Epithelial cell of proximal tubule (primary cell): ENCODE results near the gene WNK1. TPM values are rescaled to one million over a fixed set of nuclear protein-coding genes. Genes with fewer than 3 reads are reported as not detected.

ENCODE experiments used
- DNase-seq: peaks from one replicate; pipeline ENCODE4 v3.0.0-alpha.2; 2011; ENCODE audit warnings: low read depth
- H3K4me3 ChIP-seq: 2 replicates; pipeline ENCODE4 v1.5.1; 2011; ENCODE audit warnings: low read depth, mild to moderate bottlenecking, low read length
- total RNA-seq: library from RNA; depleted of rRNA; stranded (reverse); fragments of >200 nt; gene quantifications from 2 replicates; pipeline ENCODE4 v1.2.3, GENCODE V29; 2015
- TF ChIP-seq, protein P1 (sequence below): conservative IDR thresholded peaks from 2 replicates; pipeline ENCODE4 v1.5.1; 2012; ENCODE audit warnings: low read depth, mild to moderate bottlenecking, low read length

The WNK1 gene
- total RNA-seq, 1 donor from 2014 or later = 53.4 TPM

DNA sequence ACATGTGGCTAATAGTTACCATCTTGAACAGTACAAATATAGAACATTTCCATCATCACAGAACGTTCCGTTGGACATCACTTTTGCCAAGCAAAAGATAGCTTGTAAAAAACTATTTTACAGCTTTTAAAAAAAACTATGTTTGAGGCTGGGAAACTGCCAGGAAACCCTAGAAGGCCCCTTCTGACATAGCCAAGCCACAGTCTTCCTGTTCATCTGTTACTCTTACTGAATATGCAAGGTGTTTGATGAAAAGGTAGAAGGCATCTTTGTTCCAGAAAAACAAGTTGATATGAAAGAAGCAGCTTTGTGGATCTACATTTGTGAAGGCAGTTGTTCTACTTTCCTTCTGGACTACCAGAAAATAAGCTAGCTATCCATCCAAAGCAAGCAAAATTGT, 23.6 kb upstream of the WNK1 start:
- DNase-seq = no peak
- TF ChIP-seq, protein P1, sequence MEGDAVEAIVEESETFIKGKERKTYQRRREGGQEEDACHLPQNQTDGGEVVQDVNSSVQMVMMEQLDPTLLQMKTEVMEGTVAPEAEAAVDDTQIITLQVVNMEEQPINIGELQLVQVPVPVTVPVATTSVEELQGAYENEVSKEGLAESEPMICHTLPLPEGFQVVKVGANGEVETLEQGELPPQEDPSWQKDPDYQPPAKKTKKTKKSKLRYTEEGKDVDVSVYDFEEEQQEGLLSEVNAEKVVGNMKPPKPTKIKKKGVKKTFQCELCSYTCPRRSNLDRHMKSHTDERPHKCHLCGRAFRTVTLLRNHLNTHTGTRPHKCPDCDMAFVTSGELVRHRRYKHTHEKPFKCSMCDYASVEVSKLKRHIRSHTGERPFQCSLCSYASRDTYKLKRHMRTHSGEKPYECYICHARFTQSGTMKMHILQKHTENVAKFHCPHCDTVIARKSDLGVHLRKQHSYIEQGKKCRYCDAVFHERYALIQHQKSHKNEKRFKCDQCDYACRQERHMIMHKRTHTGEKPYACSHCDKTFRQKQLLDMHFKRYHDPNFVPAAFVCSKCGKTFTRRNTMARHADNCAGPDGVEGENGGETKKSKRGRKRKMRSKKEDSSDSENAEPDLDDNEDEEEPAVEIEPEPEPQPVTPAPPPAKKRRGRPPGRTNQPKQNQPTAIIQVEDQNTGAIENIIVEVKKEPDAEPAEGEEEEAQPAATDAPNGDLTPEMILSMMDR = no peak
- no peak overlapping the region for H3K4me3 ChIP-seq

DNA sequence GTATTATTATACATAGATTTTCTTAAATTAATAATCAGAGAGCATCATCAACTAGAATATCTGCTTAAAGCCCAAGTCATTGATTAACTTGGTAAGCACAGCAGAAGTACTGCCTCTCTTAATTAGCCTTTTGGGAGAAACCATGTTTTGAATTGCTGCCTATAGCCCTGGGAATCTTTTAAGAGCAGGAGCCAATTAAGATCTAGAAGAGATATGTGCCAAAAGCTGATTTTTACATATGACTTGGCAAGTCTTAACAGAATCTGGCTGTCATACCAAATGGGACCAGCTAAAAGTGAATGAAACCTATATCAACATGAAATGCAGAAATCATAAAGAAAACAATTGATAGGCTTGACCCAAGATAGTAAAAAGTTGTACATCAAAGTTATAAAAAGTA, 23.2 kb upstream of the WNK1 start:
- DNase-seq = no peak
- TF ChIP-seq, protein P1 = no peak
- no peak overlapping the region for H3K4me3 ChIP-seq

DNA sequence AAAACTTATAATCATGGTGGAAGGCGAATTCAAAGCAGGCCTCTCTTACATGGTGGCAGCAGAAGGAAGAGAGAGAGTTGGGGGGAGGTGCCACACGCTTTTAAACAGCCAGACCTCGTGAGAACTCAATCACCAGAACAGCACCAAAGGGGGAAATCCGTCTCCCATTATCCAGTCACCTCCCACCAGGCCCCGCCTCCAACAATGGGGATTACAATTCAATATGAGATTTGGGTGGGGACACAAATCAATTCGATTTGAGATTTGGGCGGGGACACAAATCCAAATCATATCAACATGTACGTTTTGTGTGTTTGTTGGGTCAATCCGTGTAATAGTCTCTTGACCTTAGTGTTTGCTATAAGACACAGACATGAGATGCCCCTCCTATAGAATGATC, 21.8 kb upstream of the WNK1 start:
- TF ChIP-seq, protein P1 = no peak
- no peak for DNase-seq
- no peak overlapping the region for H3K4me3 ChIP-seq

DNA sequence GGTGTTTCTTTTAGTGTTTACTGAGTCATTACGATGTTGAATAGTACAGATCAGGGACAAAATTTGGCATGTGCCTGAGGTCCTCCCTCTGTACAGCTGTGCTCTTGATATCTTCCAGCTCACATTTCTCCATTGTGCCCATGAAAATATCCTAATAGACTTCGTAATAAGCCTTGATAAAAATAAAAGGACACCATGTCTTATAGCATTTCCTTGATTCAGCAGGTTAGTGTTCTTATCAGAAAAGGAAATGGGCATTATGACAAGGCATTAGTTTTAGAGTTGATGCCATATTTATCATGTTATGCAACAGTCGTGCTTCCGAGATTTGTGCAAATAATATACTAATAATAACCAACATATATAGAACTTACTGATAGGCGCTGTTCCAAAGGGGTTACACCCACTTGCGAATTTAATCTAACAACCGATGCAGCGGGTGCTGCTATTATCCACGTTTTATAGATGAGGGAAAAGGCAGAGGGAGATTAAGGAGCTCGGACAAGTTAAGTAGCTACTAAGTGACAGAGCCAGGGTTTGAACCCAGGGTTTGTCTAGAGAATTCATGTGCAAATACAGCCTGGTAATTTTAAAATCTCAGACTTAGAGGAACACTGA, 15.1 kb upstream of the WNK1 start:
- TF ChIP-seq, protein P1 = no peak
- H3K4me3 ChIP-seq = no peak overlapping the region
- DNase-seq = no peak

DNA sequence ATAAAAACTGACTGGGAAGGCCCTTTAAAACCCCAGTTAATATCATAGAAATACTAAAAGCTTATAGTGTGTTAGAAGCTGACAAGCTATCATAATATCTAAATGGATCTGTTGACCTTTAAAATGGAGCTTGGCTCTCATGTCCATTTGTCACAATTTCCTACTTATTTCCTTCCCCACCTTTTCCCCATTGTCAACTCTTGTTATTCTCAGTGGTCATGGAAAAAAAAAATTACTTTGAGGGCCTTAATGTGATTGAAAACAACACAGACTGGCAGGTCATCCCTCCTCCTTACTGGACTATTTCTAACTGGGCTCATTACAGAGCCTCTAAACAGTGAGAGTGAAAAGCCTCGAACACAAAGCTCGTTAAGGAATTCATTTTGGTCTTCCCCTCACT, 13.7 kb upstream of the WNK1 start:
- H3K4me3 ChIP-seq = no peak overlapping the region
- TF ChIP-seq, protein P1 = no peak
- DNase-seq = no peak

DNA sequence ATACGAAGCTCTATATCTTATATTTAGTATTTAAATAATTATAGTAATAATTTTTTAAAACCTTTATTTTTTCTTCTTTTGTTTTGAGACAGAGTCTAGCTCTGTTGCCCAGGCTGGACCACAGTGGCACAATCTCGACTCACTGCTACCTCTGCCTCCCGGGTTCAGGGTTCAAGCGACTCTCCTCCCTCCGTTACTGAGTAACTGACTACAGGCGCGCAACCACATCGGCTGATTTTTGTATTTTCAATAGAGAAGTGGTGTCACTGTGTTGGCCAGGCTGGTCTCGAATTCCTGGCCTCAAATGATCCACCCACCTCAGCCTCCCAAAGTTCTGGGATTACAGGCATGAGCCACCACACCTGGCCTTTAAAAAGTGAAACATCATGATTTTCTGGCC, 13.0 kb upstream of the WNK1 start:
- no peak overlapping the region for H3K4me3 ChIP-seq
- no peak for DNase-seq
- TF ChIP-seq, protein P1 = no peak

DNA sequence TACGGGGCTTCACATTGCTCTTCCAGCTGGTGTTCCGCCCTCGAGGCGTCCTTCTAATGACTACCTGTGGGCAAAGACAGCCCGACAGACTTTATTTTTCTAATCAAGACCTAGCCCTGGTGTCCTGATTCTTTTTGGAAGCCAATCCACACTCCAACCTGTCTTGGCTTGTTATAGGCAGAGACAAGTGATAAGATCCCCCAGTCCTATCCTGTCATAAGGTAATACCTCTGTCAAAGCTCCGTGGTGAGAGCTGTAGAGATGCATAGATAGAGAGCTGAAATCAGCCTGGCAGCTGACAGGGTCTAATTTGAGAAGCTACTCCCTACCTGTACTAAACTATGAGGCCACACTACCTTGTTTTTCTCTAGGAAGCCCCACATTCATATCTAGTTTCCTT, 11.5 kb upstream of the WNK1 start:
- no peak for DNase-seq
- TF ChIP-seq, protein P1 = no peak
- no peak overlapping the region for H3K4me3 ChIP-seq
